Lung (tissue), 12 donors: Measurements from ENCODE around the gene RSPH6A. TPM values are rescaled to one million over a fixed set of nuclear protein-coding genes. Genes with fewer than 3 reads are reported as not detected.

Experiments
- ATAC-seq: fragments of 200-7000 bp; cut with Tn5 transposase; one replicate; pipeline ENCODE4 v1.9.1; 2020; ENCODE audit warnings: moderate number of reproducible peaks; ENCODE audit not compliant: insufficient read depth, low FRiP score
- DNase-seq, 3 donors: peaks; one replicate each; pipeline ENCODE4 v3.0.0-alpha.2; 2013 to 2017
- H3K27ac ChIP-seq, 2 donors: one replicate each; pipeline ENCODE4 v1.5.1; 2013; ENCODE audit warnings: mild to moderate bottlenecking in 2 of 2, moderate library complexity in 2 of 2, control low read depth in 1 of 2, inconsistent platforms in 1 of 2, low read depth in 1 of 2, low read length in 1 of 2
- H3K27me3 ChIP-seq, 3 donors: one replicate each; pipeline ENCODE4 v1.5.1; 2013; ENCODE audit warnings: low read length in 2 of 3; ENCODE audit not compliant: control insufficient read depth in 3 of 3, insufficient read depth in 3 of 3
- H3K36me3 ChIP-seq, 4 donors: one replicate each; pipeline ENCODE4 v1.5.1; 2013; ENCODE audit warnings: low read length in 4 of 4, mild to moderate bottlenecking in 1 of 4, moderate library complexity in 1 of 4; ENCODE audit not compliant: control insufficient read depth in 4 of 4, insufficient read depth in 4 of 4
- H3K4me1 ChIP-seq, 5 donors: one replicate each; pipeline ENCODE4 v1.5.1; 2013; ENCODE audit warnings: low read length in 5 of 5, mild to moderate bottlenecking in 2 of 5, moderate library complexity in 1 of 5; ENCODE audit not compliant: control insufficient read depth in 5 of 5, insufficient read depth in 5 of 5
- H3K4me3 ChIP-seq: one replicate; pipeline ENCODE4 v1.5.1; 2013; ENCODE audit warnings: mild to moderate bottlenecking, control low read depth, moderate library complexity
- H3K9ac ChIP-seq, 2 donors: one replicate each; pipeline ENCODE4 v1.5.1; 2013; ENCODE audit warnings: low read length in 2 of 2, control low read depth in 1 of 2; ENCODE audit not compliant: insufficient read depth in 1 of 2
- H3K9me3 ChIP-seq, 4 donors: one replicate each; pipeline ENCODE4 v1.5.1; 2013; ENCODE audit warnings: low read length in 3 of 4, mild to moderate bottlenecking in 1 of 4, moderate library complexity in 1 of 4; ENCODE audit not compliant: control insufficient read depth in 4 of 4, insufficient read depth in 3 of 4
- CTCF ChIP-seq: IDR thresholded peaks from 2 replicates; pipeline ENCODE4 v1.5.1; 2012; ENCODE audit warnings: mild to moderate bottlenecking; ENCODE audit errors: control extremely low read depth, extremely low read depth
- WGBS, 2 donors: extraction: QIAGEN DNeasy Blood & Tissue Kit; methylation state at CpG; one replicate each; pipeline ENCODE4 v1.1.7; 2013; 5-methylcytosine and 5-hydroxymethylcytosine counted together
- polyA plus RNA-seq, 2 donors: library from polyadenylated mRNA; stranded (reverse); fragments of 200-250 nt; gene quantifications; one replicate each; pipeline ENCODE4 v1.2.1, GENCODE V29; 2013
- total RNA-seq, 2 donors: library from RNA; depleted of rRNA in 1 of 2; stranded (reverse); fragments of >200 nt in 1 of 2; gene quantifications; one replicate each; pipeline ENCODE4 v1.2.1, GENCODE V29; 2014 to 2021
- donor health status: control.
- donor health status: control.
- donor health status: Bipolar disorder and iron deficiency.
- donor health status: healthy.
- donor health status: DM: yes; HTN: yes; CAD: no.

The RSPH6A gene
- total and polyA plus RNA-seq, 4 donors, result 0.06 to 0.34 TPM; not detected in 2

- H3K9ac ChIP-seq, result no peak overlapping the region
- no peaks in the 10 kb centered on the region for H3K27me3 ChIP-seq
- DNase-seq (no peak), ATAC-seq (no peak)
- peaks cover 22 to 85% (median 47%) of the 10 kb centered on the region in 4 donors for H3K36me3 ChIP-seq
- TF ChIP-seq CTCF, result no peak
- 92 to 93% methylated on average over 11 of the region's 11 CpGs for WGBS, 2 donors
- no peaks in the 10 kb centered on the region for H3K4me1 ChIP-seq
- no peak overlapping the region for H3K4me3 ChIP-seq
- H3K9me3 ChIP-seq, result no peaks in the 10 kb centered on the region
- no peak overlapping the region for H3K27ac ChIP-seq
Measured at GRCh38 chr19:45826934-45827333, 11.8 kb upstream of the RSPH6A start.

GRCh38 chr19:45825917-45826893 lies 11.1 kb upstream of the RSPH6A start:
- H3K9ac ChIP-seq, result no peak overlapping the region
- no peaks in the 10 kb centered on the region for H3K27me3 ChIP-seq
- H3K36me3 ChIP-seq, result peaks cover 15 to 85% (median 41%) of the 10 kb centered on the region in 4 donors
- no peak for DNase-seq
- H3K27ac ChIP-seq, result no peak overlapping the region
- no peaks in the 10 kb centered on the region for H3K4me1 ChIP-seq
- ATAC-seq, result no peak
- TF ChIP-seq CTCF, result no peak
- 84 to 86% methylated on average over 21 to 22 of the region's 22 CpGs for WGBS, 2 donors
- no peaks in the 10 kb centered on the region for H3K9me3 ChIP-seq
- H3K4me3 ChIP-seq, result no peak overlapping the region

GRCh38 chr19:45825263-45825605 lies 10.1 kb upstream of the RSPH6A start:
- TF ChIP-seq CTCF, result no peak
- H3K27me3 ChIP-seq, result no peaks in the 10 kb centered on the region
- no peak overlapping the region for H3K27ac ChIP-seq
- H3K9me3 ChIP-seq, result no peaks in the 10 kb centered on the region
- peaks cover 22 to 90% (median 39%) of the 10 kb centered on the region in 4 donors for H3K36me3 ChIP-seq
- DNase-seq (no peak), ATAC-seq (no peak)
- 95 to 98% methylated on average over 8 of the region's 8 CpGs for WGBS, 2 donors
- H3K9ac ChIP-seq, result no peak overlapping the region
- no peaks in the 10 kb centered on the region for H3K4me1 ChIP-seq
- no peak overlapping the region for H3K4me3 ChIP-seq
